GM18867 (cell line): Measurements from ENCODE around the gene ATF6.

Experiments used
- ATAC-seq: cut with Tn5 transposase; IDR thresholded peaks from one replicate; pipeline ENCODE4 v1.9.1; 2021; ENCODE audit warnings: mild to moderate bottlenecking, moderate library complexity; ENCODE audit not compliant: unreplicated experiment

The ATF6 gene

DNA sequence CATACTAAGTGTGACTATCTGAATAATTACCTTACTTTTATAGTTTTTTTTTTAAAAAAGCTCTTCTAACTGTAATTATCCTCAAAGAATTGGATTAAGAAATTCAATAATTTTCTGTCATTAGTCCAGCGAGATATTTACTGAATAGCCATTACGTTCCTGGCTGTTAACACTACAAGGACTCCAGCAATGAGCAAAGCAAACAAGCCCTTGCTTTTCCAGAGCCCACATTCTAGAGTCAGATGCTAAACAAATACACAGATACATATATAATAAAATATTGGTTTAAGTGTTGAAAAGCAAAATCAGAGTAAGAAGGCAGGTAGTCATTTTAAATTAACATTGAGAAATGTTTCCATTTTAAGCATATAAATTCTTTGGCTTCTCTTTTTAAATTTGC, 118.4 kb downstream of the ATF6 start:
- no peak for ATAC-seq

DNA sequence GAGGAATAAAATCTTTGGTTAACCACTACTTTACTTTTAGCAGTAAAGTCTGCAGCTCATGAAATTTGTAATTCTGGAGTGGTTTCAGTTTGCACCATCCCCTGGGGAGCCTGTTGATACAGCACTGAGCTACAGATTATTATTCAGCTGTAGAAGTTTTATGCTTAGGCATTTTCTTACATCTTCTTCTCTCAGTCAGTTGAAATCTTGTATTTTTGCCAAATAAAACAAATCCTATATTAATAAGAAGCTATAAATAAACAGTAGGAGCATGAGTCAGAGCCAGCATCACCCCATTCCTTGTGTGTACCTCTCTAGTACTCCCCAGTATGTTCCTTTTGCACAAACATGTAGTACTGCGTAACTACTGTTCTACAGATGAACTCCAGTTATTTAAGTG, 118.9 kb downstream of the ATF6 start:
- no peak for ATAC-seq

- no peak for ATAC-seq
These were observed 119.6 kb downstream of the ATF6 start for GRCh38 chr1:161885759-161886158.

DNA sequence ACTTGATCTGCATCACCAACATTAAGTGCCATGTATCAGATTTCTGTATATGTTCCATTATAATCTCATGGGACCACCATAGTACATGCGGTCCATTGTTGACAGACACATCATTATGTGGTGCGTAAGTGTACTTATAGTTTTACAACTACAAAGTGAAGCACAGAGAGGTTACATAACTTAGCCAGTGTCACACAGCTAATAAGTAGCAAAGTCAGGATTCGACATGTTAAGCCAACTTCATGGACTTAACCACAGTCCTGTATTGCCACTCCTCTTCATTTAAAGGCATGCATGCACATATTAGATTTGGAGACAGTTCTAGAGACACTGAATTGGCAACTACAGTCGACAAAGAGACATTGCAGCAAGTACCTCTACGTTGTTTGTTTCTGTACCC, 120.5 kb downstream of the ATF6 start:
- no peak for ATAC-seq

GRCh38 chr1:161887730-161888287, 121.7 kb downstream of the ATF6 start:
- ATAC-seq, result no peak

GRCh38 chr1:161890574-161890973, 124.5 kb downstream of the ATF6 start:
- no peak for ATAC-seq

- no peak for ATAC-seq
These were observed 133.0 kb downstream of the ATF6 start for GRCh38 chr1:161899091-161899490.

DNA sequence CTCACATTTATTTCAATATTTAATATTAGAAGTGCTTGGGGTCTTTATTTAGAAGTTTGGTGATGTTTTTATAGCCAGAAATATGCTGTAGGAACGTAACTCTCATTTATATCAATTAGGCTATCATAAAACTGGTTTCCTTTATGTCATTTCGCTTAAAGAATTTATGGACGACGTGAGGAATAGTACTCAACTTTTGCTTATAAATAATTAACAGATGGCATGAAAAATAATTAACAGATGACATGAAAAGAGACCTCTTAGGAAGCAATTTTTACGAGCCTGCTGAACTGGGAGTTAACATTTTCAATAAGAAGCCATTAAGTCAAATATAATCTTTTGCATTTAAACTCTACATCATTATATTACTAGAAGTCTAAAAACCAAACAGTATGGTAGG, 134.0 kb downstream of the ATF6 start:
- ATAC-seq, result no peak

DNA sequence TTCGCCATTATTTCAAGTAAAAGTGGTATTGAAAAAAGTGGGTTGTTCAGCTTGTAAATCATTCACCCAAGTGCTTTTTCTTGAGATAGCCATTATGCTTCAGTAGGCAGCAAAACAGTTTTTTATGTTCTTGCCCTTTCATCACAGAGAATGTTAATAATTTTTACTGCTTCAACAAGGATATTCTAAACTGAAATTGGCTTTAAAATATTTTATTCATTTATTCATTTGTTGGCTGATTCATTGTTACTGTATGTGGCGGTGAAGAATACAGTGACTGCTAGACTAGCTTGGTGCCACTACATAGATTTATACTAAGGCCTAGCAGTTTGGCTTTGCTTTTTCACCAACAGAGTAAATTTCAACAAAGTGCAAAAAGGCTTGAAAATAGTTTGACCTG, 136.1 kb downstream of the ATF6 start:
- ATAC-seq, result no peak

DNA sequence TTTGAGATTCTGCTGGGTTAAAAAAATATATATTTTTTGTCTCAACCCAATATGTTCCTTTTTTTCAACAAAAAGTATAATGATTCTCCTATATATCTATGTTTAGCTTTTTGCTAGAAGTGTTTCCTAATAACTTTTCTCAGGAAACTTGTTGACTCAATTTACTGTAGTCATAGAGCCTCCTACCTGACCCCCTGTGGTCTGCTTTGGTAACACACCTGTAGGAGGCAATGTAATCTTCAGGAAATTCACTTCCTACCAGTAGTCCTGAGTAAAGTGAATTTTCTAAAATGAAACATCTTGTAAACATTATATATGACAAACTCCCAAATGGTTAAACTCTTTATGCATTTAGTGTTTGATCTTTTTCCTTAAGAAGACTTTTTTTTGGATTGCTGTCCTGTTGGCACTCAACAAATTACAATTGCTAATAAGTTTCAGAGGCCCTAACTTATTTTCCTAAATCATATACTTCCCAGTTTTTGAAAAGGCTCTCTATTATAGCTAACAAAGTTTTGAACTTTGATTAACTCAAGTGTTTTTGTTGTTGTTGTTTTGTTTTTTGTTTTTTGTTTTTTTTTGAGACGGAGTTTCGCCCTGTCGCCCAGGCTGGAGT, 139.3 kb downstream of the ATF6 start:
- no peak for ATAC-seq

DNA sequence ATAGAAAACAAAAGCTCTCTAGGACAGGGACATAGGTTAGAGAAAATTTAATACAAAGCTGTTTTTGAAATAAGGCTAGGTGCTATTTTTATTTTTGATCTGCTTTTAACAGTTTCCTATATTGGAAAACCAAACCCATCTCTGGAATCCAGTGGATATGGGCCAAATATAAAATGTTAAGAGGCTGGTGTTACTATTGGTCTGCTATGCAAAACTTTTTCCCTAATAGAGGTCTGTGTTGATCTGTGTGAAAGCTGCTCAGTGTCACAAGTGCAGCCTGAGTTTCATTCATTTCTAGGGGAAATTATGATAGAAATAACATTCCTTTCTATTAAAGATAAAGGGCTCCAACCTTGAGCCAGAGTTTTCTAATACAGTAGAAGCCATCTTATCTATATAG, 141.1 kb downstream of the ATF6 start:
- ATAC-seq, result no peak

DNA sequence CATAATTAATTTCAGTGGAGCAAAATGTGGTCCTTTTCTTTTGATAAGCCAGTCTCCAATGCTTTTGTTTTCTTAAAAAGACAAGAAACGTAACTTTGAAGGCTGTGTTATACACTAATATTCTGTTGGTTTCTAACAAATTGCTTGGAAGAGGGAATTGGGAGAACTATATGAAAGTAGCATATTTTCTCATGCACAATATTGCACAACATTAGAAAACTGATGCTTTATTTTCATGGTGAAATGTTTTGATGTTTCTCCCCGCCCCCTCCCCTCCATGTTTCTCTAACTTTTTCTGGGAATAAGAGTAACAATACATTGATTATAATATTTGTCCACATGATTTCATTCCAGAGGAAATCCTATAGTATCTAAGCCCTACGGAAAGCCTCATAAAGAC, 142.1 kb downstream of the ATF6 start:
- ATAC-seq, result no peak

- no peak for ATAC-seq
These were observed 144.5 kb downstream of the ATF6 start for GRCh38 chr1:161910604-161911003.

GRCh38 chr1:161913482-161914140, 147.5 kb downstream of the ATF6 start:
- ATAC-seq, result no peak

- ATAC-seq, result no peak
These were observed 148.5 kb downstream of the ATF6 start for GRCh38 chr1:161914595-161914994.

GRCh38 chr1:161915051-161915503, 149.0 kb downstream of the ATF6 start:
- peak; percentile 78 for ATAC-seq

DNA sequence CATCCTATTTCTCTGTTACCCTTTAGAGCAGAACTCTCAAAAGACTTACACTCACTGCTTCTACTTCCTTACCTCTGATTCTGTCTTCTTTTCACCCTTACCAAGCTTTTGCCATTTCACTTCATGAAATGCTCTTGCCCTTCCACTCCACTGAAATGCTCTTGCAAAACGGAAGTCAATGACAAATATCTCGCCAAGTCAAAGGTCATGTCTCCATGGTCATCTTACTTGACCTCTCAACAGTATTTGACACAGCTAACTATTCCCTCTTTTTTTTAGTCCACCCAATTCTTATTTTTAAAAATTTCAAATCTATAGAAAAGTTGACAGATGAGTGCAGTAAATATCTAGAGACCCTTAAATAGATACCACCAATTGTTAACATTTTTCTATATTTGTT, 149.9 kb downstream of the ATF6 start:
- no peak for ATAC-seq

GRCh38 chr1:161919229-161919628, 153.1 kb downstream of the ATF6 start:
- no peak for ATAC-seq

- ATAC-seq, result no peak
These were observed 155.4 kb downstream of the ATF6 start for GRCh38 chr1:161921491-161921890.

DNA sequence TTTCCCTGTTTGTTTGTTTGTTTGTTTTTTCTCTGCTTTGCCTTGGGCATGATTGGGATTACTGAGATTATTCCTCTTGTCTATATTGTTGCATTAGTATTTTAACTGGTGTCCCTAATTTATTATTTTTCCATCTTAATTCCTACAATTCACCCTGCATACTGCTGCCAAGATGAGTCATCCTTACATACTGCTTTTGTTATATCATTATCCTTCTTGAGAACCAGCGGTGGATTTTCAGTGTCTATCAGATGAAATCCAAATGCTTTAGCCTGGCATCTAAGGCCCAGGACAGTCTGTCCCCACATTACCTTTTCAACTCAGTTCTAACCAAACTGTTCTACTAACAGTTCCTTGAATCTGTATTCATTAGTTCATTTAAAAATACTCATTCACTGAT, 155.9 kb downstream of the ATF6 start:
- ATAC-seq, result no peak

DNA sequence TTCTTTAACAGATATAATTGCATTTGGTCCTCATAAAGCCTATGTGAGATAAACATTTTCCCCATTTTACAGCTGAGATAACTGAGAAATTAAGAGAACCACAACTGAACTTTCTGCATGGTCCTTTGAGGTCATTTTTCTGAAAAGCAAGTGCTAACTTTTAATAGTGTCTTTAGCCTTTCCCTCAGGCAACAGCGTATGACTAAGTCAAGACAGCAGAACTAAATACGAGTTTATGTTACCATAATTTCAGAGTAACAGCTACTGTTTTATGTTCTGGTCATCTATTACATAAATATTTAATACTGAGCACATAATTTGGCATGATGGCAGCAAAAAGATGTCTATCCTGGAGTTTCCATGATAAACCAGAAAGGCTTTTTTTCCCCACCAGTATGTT, 161.9 kb downstream of the ATF6 start:
- ATAC-seq, result no peak

- no peak for ATAC-seq
These were observed 163.0 kb downstream of the ATF6 start for GRCh38 chr1:161929137-161929536.

DNA sequence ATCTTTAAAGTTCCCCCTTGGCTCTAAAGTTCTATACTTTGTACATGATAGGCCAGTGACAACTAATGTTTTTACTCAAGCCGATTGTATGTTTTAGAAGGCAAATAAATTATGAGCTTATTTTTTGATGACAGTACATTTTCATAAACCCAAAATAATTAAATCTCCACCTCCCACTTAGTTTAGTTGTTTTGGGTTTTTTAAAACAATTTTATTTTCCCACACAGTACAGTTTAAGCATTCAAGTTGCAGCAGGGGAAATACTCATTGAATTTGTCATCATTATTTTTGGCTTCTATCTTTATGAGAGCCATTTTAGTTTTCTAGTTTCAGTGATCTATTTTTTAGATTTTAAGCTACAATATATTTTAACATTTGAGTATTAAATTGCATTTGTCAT, 163.9 kb downstream of the ATF6 start:
- ATAC-seq, result no peak
